ENCODE data around the gene OVOL2.

Gene OVOL2

GRCh38 chr20:18057101-18057993 lies at the start of gene OVOL2:
Gene OVOL2 (minus strand): TSS chr20:18057916. CDS start chr20:18057634, 282 bp downstream.
- TF ChIP-seq GATA3 (IDR thresholded peaks at IDR 0.05; ENCODE audit: low read depth, low read length): no peak
- no peak for TF ChIP-seq GATA2 (IDR thresholded peaks at IDR 0.05; ENCODE audit: low read depth, low read length)

DNA sequence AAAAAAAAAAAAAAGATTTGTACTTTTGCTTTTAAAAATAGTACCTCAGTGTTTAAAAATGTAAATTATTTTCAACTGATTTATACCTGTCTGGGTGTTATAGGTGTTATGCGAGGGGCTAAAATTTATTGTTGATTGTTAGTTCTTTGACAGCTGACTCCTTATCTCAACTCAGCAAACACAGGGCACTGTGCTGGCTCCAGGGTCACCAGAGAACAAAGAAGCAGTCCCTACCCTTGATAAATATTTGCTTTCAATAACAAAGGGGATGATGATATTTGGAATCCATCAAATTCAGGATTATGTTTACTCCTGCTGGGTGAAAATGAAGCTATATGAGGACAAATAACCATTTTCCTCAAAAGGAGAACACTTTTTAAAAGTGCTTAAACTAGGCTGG lies 45.8 kb upstream of the OVOL2 start:
- TF ChIP-seq GATA3 (IDR thresholded peaks at IDR 0.05; ENCODE audit: low read depth, low read length) (no peak), GATA2 (IDR thresholded peaks at IDR 0.05; ENCODE audit: low read depth, low read length) (no peak)

DNA sequence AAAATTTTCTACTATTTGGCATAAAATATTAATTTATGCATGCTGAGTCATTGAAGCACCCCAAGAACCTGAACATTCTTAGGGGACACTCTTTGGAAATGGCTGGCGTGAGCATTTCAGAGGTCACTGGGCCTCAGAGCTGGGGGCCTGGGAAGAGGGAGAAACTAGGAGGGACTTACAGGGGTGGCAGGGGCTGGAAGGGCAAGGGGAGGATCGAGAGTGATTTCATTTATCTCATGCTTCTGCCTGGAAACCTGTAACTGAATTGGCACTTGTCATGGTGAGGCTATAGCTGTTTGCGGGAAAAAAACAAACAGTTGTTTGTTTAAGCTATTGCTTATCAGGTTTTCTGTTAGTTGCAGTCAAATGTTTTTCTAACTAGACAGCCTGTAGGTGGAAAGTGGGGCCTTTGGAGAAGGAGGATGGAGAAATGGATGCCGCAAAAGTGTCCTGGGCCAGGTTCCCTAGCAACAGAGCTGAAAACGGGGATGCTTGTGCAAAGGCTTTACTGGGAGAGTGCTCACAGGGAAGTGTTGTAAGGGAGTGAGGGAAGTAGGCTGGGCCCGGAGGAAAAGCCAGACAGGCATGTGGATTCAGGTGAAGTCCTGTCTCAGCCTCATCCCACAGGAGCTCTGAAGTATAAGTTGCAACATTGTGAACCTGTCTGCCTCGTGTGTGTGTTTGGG lies 43.6 kb upstream of the OVOL2 start:
- TF ChIP-seq GATA3 (IDR thresholded peaks at IDR 0.05; ENCODE audit: low read depth, low read length) (no peak), GATA2 (IDR thresholded peaks at IDR 0.05; ENCODE audit: low read depth, low read length) (no peak)

GRCh38 chr20:18094191-18094590 lies 36.5 kb upstream of the OVOL2 start:
- TF ChIP-seq GATA2 (IDR thresholded peaks at IDR 0.05; ENCODE audit: low read depth, low read length) (no peak), GATA3 (IDR thresholded peaks at IDR 0.05; ENCODE audit: low read depth, low read length) (no peak)

DNA sequence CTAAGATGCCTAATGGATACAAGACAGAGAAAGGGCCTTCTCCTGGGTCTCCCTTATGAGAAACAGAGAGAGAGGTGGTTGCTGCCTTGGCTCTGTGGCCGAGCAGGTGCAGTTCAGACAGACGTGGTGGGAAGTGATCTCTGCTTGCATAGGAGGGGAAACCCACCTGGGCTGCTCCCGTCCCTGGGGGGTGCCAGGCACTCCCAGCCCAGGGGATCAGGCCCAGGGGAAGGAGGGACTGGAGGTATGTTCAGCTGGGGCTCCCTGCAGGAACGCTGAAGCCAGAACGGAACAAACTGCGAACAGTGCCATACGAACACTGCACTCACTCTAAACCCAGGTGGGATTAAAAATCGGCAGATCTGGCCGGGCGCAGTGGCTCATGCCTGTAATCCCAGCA lies 35.7 kb upstream of the OVOL2 start:
- no peak for TF ChIP-seq GATA2 (IDR thresholded peaks at IDR 0.05; ENCODE audit: low read depth, low read length)

DNA sequence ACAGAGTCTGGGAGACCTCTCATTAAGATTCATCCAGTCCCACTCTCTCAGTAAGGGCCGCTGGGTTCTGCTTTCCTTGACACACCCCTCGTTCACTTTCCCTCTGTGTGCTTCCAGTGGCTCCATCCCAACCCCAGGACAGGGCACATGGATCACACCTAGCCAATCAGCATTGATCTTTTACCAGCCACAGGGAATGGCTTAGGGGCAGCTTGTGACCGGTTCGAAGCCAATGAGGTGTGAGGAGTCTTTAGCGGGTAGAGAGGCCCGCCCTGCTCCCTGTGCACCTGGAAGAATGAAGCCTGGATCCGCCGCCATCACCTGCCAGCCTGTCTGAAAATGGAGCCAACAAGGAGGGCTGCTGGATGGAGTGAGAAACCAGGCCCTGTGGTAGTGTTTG lies 35.2 kb upstream of the OVOL2 start:
- no peak for TF ChIP-seq GATA3 (IDR thresholded peaks at IDR 0.05; ENCODE audit: low read depth, low read length)
- TF ChIP-seq GATA2 (IDR thresholded peaks at IDR 0.05; ENCODE audit: low read depth, low read length): no peak

- TF ChIP-seq GATA3 (IDR thresholded peaks at IDR 0.05; ENCODE audit: low read depth, low read length): no peak
- no peak for TF ChIP-seq GATA2 (IDR thresholded peaks at IDR 0.05; ENCODE audit: low read depth, low read length)
Observed at GRCh38 chr20:18091623-18092022, 33.9 kb upstream of the OVOL2 start.

DNA sequence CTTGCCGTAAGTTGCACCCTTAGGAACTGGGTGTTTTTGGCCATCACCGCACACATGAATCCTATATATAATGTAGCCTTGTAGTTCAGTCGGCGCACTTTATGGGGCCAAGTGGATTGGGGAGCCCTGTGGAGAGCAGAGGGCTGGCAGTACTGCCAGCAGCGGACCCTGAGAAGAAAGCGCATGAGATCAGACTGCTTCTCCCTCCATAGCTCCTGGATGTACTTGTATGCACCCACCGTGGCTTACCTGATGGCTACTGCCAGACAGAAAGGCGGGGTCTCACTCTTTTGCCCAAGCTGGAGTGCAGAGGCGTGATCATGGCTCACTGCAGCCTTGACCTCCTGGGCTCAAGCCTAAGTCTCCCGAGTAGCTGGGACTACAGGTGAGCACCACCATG lies 32.8 kb upstream of the OVOL2 start:
- no peak for TF ChIP-seq GATA2 (IDR thresholded peaks at IDR 0.05; ENCODE audit: low read depth, low read length)
- TF ChIP-seq GATA3 (IDR thresholded peaks at IDR 0.05; ENCODE audit: low read depth, low read length): no peak

DNA sequence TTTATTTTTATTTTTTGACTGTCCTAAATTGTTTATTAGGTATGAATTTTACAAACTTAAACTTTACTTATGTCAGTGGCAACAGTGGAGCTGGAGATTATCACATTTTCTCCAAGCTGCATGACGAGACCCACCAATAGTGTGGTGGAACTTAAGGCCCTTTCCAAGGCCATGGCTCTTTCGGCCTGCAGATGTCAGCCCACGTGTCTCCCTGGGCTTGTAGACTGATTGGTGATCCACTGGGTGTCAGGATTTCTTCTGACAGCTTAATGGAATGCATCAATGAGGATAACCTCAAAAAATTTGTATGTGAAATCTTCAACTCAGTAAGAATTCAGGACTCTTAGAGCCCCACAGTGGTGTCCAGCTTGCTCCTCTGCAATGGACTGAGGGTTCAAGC lies 32.3 kb upstream of the OVOL2 start:
- TF ChIP-seq GATA3 (IDR thresholded peaks at IDR 0.05; ENCODE audit: low read depth, low read length) (no peak), GATA2 (IDR thresholded peaks at IDR 0.05; ENCODE audit: low read depth, low read length) (no peak)

GRCh38 chr20:18087054-18087453 lies 29.3 kb upstream of the OVOL2 start:
- TF ChIP-seq GATA3 (IDR thresholded peaks at IDR 0.05; ENCODE audit: low read depth, low read length) (no peak), GATA2 (IDR thresholded peaks at IDR 0.05; ENCODE audit: low read depth, low read length) (no peak)

- TF ChIP-seq GATA3 (IDR thresholded peaks at IDR 0.05; ENCODE audit: low read depth, low read length) (no peak), GATA2 (IDR thresholded peaks at IDR 0.05; ENCODE audit: low read depth, low read length) (no peak)
Observed at GRCh38 chr20:18079756-18080353, 22.1 kb upstream of the OVOL2 start.

- TF ChIP-seq GATA3 (IDR thresholded peaks at IDR 0.05; ENCODE audit: low read depth, low read length) (no peak), GATA2 (IDR thresholded peaks at IDR 0.05; ENCODE audit: low read depth, low read length) (no peak)
Observed at GRCh38 chr20:18077157-18077556, 19.4 kb upstream of the OVOL2 start.

- TF ChIP-seq GATA3 (IDR thresholded peaks at IDR 0.05; ENCODE audit: low read depth, low read length) (no peak), GATA2 (IDR thresholded peaks at IDR 0.05; ENCODE audit: low read depth, low read length) (no peak)
Observed at GRCh38 chr20:18072532-18072931, 14.8 kb upstream of the OVOL2 start.

GRCh38 chr20:18066421-18067333 lies 9.0 kb upstream of the OVOL2 start:
- TF ChIP-seq GATA3 (IDR thresholded peaks at IDR 0.05; ENCODE audit: low read depth, low read length): no peak
- no peak for TF ChIP-seq GATA2 (IDR thresholded peaks at IDR 0.05; ENCODE audit: low read depth, low read length)
